Stimulated activated naive CD8-positive, alpha-beta T cell treated with anti-CD3 and anti-CD28 coated beads, Interleukin-15, Interleukin-2, amounts not matched to agents 100 ng/mL and 50 ng/mL, for 24 hours (primary cell): Measurements from ENCODE around the gene CD9.

Experiments
- H3K27ac Mint-ChIP-seq: one replicate; pipeline ENCODE4 v1.8.0; 2021; ENCODE audit warnings: mild to moderate bottlenecking, mixed read lengths
- H3K27me3 Mint-ChIP-seq: one replicate; pipeline ENCODE4 v1.8.0; 2021; ENCODE audit warnings: mixed read lengths
- H3K36me3 Mint-ChIP-seq: one replicate; pipeline ENCODE4 v1.8.0; 2021; ENCODE audit warnings: low read depth, mixed read lengths
- H3K4me1 Mint-ChIP-seq: one replicate; pipeline ENCODE4 v1.8.0; 2021; ENCODE audit warnings: low read depth, mixed read lengths
- H3K4me3 Mint-ChIP-seq: one replicate; pipeline ENCODE4 v1.8.0; 2021; ENCODE audit warnings: mild to moderate bottlenecking, mixed read lengths
- H3K9me3 Mint-ChIP-seq: one replicate; pipeline ENCODE4 v1.8.0; 2021; ENCODE audit warnings: mixed read lengths

Gene CD9

DNA sequence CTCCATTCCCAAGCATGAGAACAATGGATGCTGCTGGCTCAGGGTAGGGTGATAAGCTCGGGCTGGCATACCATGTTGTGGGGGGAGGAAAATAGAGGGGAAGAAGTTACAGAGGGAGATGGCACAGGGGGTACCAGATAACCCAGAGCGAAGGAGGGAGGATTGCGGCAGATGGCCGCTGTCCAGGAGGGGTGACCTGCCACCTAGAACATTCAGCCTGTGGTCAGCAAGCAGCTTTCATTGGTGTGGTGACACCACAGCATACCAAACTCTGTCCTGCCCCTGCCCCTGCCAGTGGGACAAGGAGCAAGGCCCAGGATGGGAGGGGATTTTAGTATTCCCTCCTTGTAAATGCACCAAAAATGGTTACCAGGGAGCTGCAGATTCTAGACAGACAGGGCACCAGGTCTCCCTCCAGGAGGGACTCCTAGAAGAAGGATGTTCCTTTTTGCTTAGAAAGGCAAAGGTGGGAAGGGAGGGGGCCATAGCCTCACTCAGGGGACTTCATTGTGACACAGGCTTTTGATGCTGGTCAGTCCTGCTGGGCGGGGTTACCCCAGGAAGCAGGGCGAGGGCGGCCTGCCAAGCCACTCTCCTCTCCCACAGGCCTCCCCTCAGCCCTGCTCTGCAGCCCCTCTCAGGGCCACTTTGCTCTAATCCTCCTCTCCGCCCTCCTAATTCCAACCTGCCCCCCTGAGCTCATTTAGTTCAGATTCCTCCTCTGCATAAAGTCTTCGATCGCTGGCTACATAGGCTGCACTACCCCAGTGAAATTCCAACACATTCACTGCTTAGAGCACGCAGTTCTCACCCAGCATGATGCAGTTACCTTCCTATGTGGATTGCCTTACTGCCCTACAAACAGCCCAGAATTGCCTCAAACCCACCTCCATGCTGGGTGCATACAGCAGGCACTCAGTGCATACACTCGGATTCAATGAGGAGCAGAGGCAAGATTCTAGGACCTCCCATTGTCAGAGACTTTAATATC, 74.3 kb downstream of the CD9 start:
- Mint-ChIP-seq H3K27ac (no peak overlapping the region), H3K27me3 (peaks cover 41% of the 10 kb centered on the region), H3K9me3 (no peaks in the 10 kb centered on the region)

DNA sequence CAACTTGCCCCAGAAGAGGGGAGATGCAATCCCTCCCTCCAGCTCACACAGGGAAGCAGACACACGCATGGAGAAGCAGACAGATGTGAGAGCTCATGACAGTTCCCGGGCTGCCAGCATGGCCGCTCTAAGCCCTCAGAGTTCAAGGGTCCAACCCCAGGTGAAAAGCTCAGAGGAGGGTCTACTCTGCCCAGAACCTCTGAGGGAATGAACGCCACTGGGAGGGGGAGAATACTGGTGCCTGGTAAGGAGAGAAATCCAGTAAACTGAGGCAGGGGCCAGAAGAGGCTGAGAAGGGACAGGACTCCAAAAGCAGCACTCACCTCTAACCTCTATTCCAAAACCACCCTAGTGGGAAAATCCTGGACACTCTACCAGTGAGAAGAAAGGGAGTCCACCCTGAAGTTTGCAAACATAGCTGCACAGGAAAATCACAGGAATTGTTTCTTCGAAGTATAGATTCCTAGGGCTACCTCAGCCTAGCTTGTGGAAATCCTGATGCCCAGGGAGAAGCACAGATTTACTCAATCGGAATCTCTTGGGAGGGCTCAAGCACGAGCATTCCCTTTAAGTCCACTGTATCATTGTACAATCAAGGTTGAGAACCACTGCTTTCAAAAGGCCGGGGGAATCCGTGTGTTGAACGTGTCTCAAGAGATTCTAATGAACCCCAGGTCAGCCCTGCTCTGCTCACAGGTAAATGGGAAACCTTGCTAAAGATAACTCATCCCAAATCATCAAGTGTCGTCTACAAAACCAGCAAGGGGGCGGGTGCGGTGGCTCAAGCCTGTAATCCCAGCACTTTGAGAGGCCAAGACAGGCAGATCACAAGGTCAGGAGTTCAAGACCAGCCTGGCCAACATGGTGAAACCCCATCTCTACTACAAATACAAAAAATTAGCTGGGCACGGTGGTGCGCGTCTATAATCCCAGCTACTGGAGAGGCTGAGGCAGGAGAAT, 76.0 kb downstream of the CD9 start:
- Mint-ChIP-seq H3K9me3 (no peaks in the 10 kb centered on the region), H3K4me1 (peaks cover 20% of the 10 kb centered on the region), H3K27me3 (peaks cover 49% of the 10 kb centered on the region), H3K27ac (no peak overlapping the region), H3K36me3 (no peaks in the 10 kb centered on the region), H3K4me3 (no peak overlapping the region)

More for the DNA sequence above, 74.3 kb downstream of the CD9 start:
- Mint-ChIP-seq H3K36me3 (no peaks in the 10 kb centered on the region), H3K4me1 (peaks cover 20% of the 10 kb centered on the region), H3K4me3 (no peak overlapping the region)

DNA sequence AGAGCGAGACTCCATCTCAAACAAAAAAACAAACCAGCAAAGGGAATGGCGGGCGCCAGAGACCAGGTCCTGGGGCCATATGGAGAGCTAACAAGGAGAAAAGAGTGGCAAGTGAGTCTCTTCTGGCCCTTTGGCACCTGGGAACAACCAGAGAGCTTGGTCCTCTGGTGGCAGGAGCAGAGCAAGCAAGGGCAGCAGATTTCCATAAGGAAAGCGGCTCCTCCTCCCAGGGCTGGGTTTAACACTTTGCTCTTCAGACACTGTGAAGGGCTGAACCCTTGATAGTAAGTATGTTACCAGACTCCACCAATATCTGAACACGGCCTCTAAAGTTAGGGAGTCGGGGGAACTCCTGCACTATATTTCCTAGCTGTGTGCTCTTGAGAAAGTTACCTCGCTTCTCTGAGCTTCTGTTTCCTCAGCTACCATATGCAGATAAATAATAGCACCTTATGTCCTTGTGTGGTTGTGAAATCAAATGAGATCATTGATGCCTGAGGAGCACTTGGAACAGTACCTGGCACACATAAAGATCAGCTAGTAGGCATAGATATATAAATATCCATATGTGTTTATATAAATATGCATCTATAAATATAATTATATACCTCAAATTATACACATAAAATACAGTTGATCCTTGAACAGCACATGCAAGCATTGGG, 76.9 kb downstream of the CD9 start:
- Mint-ChIP-seq H3K4me1 (peaks cover 20% of the 10 kb centered on the region), H3K36me3 (no peaks in the 10 kb centered on the region), H3K27ac (no peak overlapping the region), H3K4me3 (no peak overlapping the region), H3K27me3 (peaks cover 52% of the 10 kb centered on the region), H3K9me3 (no peaks in the 10 kb centered on the region)

DNA sequence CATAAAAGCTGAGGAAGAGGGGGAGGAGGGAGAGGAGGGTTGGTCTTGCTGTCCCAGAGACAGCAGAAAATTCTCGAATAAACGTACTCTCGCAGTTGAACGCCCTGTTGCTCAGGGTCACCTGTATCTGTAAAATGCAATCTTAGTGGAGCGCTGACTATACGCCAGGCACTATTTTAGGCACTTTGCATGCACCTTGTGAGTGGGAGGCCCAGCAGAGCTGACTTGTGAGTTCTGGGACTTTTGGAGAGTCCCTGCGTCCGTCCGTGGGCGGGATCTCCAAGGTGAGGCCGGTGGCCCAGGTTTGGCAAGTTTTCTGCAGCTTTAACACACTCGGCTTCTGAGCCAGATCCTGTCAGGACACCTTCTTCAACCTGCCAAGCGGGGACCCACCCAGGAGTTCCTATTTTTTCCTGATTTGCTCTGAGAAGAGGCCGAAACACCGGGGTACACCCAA, 77.8 kb downstream of the CD9 start:
- Mint-ChIP-seq H3K27me3 (peaks cover 52% of the 10 kb centered on the region), H3K4me1 (peaks cover 11% of the 10 kb centered on the region), H3K9me3 (no peaks in the 10 kb centered on the region), H3K27ac (peak overlapping the region; percentile 58), H3K4me3 (peak overlapping the region; percentile 78), H3K36me3 (no peaks in the 10 kb centered on the region)

DNA sequence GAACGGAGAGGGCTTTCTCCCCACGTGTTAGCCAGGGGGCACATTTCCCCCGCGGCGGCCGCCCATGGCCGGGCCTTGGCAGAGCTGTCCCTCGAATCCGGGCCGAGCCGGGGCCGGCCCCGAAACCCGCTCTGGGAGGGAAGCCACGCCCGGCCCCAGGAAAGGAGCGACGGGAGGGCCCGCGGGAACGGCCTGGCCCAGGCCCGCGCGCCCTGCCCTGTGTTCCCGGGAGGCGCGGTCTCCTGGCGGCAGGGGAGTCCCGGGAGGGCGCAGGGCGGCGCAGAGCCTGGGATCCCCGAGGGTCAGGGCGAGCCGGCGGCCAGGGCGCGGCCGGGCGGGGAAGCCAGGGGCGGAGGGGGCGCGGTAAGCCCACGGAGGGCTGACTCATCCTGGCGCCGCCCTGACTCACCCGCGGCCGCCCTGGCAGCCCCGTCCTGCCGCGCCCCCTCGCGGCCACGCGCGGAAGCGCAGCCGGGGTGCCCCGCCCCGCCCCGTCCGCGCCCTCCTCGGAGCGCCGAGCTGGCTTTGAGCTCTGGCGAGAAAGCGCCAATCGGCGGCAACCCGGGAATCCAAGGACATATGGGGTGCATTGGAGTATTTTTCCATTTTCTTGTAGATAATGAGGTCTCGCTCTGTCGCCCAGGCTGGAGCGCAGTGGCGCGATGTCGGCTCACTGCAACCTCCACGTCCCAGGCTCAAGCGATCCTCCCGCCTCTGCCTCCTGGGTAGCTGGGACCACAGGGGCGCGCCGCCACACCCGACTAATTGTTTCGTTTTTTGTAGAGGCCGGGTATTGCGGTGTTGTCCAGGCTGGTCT, 78.4 kb downstream of the CD9 start:
- Mint-ChIP-seq H3K4me1 (peaks cover 7% of the 10 kb centered on the region), H3K9me3 (no peaks in the 10 kb centered on the region), H3K27ac (peak overlapping the region; percentile 58), H3K36me3 (no peaks in the 10 kb centered on the region), H3K4me3 (peak overlapping the region; percentile 78), H3K27me3 (peaks cover 49% of the 10 kb centered on the region)

DNA sequence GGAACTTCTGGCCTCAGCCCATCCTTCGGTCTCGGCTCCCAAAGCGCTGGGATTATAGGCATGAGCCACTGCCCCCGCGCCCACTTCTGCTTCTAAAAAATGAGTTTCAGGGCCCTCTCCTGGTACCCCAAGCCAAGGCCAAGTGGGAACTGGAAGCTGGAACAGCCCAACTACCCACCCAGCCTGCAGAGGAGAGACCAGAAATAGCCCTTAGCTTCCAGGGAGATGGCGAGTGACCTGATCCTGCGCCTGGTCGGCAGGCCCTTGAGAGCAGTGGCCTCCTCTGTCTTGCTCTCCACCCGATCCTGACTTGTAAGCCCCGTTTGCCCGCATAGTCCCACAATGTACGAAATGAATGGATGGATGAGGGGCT, 79.0 kb downstream of the CD9 start:
- peaks cover 49% of the 10 kb centered on the region for H3K27me3 Mint-ChIP-seq
- no peaks in the 10 kb centered on the region for H3K36me3 Mint-ChIP-seq
- no peak overlapping the region for H3K27ac Mint-ChIP-seq
- no peaks in the 10 kb centered on the region for H3K9me3 Mint-ChIP-seq
- H3K4me1 Mint-ChIP-seq: peaks cover 7% of the 10 kb centered on the region
- no peak overlapping the region for H3K4me3 Mint-ChIP-seq

DNA sequence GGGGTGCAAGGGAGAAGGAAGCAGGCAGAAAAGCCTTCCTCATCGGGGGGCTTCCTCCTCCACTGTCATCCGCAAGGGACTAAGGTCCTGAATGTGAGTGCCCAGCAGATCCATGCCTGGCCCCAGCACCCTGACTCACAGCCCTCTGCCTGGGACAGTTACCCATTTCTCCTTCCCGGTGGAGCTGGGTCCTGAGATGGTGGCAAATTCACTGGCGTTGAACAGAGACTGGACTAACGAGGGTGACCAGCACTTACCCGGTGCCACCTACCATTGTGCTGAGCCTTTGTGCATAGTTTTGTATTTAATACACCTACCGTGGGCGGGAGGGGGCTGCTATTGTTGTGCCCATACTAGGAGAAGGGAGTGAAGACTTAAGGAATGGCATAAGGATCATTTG, 79.4 kb downstream of the CD9 start:
- peaks cover 7% of the 10 kb centered on the region for H3K4me1 Mint-ChIP-seq
- H3K9me3 Mint-ChIP-seq: no peaks in the 10 kb centered on the region
- no peak overlapping the region for H3K27ac Mint-ChIP-seq
- no peak overlapping the region for H3K4me3 Mint-ChIP-seq
- H3K36me3 Mint-ChIP-seq: no peaks in the 10 kb centered on the region
- H3K27me3 Mint-ChIP-seq: peaks cover 49% of the 10 kb centered on the region

DNA sequence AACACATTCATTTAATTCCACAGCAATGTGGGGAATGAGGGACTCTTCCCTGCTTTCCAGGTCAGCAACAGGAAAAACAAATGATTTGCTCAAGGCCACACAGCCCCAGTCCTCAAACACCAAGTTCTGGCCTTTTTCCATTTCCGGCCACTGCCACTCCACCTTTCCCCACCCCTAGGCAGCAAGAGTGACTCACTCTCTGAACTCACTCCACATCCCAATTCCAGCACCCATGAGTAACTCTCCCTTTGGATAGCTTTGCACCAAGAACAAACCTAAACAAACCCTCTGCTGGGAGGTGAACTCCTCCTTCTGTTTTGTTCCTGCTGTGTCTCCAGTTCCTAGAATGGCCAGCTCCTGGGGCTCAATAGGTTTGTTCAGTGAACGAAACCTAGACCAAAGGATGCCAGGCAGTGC, 79.9 kb downstream of the CD9 start:
- H3K36me3 Mint-ChIP-seq: no peaks in the 10 kb centered on the region
- H3K27me3 Mint-ChIP-seq: peaks cover 44% of the 10 kb centered on the region
- no peak overlapping the region for H3K27ac Mint-ChIP-seq
- H3K9me3 Mint-ChIP-seq: no peaks in the 10 kb centered on the region
- H3K4me3 Mint-ChIP-seq: no peak overlapping the region
- peaks cover 7% of the 10 kb centered on the region for H3K4me1 Mint-ChIP-seq

DNA sequence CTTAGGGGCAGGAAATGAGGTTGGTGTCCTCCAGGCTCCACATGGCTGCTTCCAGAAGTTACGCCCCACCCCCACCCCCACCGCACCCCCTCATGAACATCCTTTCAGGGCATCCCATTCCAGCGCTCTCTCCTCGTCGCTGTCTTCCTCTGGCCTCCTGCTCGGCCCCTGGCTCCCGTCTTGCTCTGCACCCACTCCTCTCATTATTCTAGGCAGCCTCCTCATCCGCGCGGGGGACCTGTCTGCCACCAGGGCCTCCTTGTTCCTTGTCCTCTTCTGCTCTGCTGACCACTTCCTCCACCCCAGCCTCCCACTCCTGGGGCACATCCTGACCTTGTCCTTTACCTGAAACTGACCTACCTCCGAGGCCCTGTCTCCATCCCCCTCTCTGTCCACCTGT, 80.5 kb downstream of the CD9 start:
- Mint-ChIP-seq H3K27ac (no peak overlapping the region), H3K4me3 (no peak overlapping the region), H3K36me3 (no peaks in the 10 kb centered on the region), H3K4me1 (peaks cover 7% of the 10 kb centered on the region), H3K9me3 (no peaks in the 10 kb centered on the region), H3K27me3 (peaks cover 40% of the 10 kb centered on the region)

DNA sequence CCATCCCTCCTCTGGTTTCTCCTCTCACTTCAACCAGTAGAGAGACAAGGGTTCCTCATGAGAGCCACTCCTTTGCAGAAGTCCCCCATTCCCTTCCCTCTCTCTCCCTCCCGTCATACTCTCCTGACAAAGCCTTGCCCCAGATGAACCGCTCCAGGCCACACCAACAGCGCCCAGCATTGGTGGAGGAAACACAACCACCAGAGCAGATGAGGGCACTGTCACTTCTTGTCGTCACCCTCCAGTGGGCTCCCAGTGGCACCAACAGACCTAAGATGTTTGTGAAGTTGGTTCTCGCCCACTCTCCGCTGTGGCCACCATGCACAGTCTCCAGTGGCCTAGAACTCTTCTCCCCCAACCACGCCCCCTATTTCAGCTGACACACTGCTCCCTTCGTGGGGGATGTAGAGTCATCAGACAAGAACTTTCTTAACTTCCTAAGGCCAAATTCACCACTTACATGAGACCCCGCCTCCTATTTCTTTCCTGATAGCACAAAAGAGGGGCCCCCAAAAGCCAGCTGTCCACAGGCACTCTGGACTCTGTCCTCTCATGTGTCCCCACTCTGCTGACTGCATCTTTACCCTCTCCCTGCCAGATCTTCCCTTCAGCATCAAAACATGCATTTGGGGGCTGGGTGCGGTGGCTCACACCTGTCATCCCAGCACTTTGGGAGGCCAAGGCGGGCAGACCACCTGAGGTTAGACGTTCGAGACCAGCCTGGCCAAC, 81.0 kb downstream of the CD9 start:
- Mint-ChIP-seq H3K27ac (no peak overlapping the region), H3K27me3 (peaks cover 39% of the 10 kb centered on the region)

DNA sequence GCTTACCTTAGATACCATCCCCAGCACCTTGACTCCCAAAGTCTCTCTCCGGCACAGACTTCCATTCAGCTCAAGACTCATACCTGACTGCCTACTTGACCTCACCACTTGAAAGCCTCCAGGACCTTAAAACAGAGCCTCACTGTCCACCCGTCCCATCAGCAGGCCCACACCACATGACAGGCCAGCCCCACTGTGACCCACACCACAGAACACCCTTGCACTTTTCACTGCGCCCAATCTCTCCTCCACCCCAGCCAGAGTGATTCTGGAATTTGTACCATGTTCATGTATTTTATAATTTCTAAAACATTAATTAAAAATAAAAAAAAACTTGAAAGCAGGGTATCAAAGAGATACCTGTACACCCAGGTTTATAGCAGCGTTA, 82.2 kb downstream of the CD9 start:
- Mint-ChIP-seq H3K4me1 (peaks cover 7% of the 10 kb centered on the region), H3K4me3 (no peak overlapping the region), H3K36me3 (no peaks in the 10 kb centered on the region), H3K9me3 (no peaks in the 10 kb centered on the region), H3K27me3 (peaks cover 29% of the 10 kb centered on the region), H3K27ac (no peak overlapping the region)

More for the DNA sequence above, 81.0 kb downstream of the CD9 start:
- Mint-ChIP-seq H3K4me1 (peaks cover 7% of the 10 kb centered on the region), H3K4me3 (no peak overlapping the region), H3K9me3 (no peaks in the 10 kb centered on the region), H3K36me3 (no peaks in the 10 kb centered on the region)

DNA sequence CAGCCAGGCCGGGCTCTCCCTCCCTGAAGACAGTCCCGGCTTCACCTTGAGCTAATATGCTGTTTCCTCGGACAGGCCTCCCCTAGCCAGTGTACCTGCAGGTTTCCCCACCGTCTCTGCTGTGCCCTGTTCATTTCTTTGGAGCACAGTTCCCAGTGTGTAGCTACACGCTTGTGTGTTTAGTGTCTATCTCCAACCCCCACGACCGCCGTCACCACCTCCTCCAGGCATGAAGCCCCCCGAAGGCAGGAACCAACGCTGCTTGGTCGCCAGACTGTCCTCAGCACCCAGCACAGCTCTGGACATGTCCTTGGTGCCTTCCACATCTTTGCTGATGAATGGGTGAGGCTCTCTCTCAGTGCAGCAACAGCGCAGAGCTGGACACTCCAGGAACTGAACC, 84.1 kb downstream of the CD9 start:
- no peaks in the 10 kb centered on the region for H3K9me3 Mint-ChIP-seq
- H3K27me3 Mint-ChIP-seq: peaks cover 30% of the 10 kb centered on the region

DNA sequence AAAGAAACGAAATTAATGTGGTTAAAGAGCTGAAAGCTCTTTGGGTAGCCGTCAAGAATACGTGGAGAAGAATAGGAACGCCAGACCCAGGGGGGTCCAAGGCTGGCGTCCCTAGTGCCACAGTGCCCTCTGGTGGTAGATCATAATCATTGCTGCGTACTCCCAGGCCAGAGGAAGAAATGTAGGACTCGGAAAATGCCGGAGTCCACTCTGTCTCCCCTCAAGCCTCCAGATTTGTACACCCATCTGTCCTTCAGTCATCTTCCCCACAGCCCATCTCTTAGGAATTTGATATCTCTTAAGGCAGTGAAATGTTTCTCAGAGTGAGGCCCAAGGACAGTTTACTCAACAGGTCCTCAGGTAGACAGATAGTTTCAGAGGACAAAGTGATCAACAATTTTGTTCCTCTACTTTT, 84.9 kb downstream of the CD9 start:
- peaks cover 27% of the 10 kb centered on the region for H3K27me3 Mint-ChIP-seq
- H3K4me3 Mint-ChIP-seq: no peak overlapping the region
- no peaks in the 10 kb centered on the region for H3K9me3 Mint-ChIP-seq
- no peaks in the 10 kb centered on the region for H3K36me3 Mint-ChIP-seq
- H3K4me1 Mint-ChIP-seq: no peaks in the 10 kb centered on the region
- H3K27ac Mint-ChIP-seq: no peak overlapping the region

More for the DNA sequence above, 84.1 kb downstream of the CD9 start:
- Mint-ChIP-seq H3K4me1 (no peaks in the 10 kb centered on the region), H3K4me3 (no peak overlapping the region), H3K36me3 (no peaks in the 10 kb centered on the region), H3K27ac (no peak overlapping the region)
